ENCODE data around the gene KLHL36. TPM values are rescaled to one million over a fixed set of nuclear protein-coding genes. Genes with fewer than 3 reads are reported as not detected.

KLHL36 gene
- total RNA-seq, 2 donors from 2014 or later = 44.2 to 59.2 TPM

DNA sequence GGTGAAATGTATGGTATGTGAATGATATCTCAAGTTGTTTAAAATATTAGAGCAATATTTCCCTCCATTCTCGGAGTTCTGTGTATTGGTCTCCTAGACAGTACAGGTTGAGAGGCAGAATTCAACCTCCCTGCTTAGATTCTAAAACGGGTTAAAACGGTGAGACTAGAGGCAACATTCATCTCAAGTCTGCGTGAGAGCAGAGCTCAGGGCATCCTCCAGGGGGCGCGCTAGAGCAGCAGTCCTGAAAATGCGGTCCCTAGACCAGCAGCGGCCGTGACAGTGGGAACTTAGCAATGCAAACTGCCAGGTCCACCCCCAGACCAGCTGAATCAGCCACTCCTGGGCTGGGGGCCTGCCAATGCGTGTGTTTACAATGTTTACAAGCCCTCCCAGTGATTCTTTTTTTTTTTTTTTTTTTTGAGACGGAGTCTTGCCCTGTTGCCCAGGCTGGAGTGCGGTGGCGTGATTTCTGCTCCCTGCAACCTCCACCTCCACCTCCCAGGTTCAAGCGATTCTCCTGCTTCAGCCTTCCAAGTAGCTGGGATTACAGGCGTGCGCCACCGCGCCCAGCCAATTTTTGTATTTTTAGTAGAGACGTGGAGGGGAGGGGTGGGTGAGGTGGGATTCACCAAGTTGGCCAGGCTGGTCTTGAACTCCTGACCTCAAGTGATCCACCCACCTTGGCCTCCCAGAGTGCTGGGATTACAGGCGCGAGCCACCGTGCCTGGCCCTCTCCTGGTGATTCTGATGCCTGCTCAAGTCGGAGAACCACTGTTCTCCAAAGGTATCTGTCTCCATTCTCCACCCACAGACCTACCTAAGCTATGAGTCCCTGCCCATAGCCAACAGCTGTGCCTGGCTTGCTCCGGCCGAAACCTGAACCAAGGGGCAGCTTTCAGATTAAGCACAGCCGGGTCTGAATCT, 24.2 kb downstream of the KLHL36 start:
- Histone ChIP-seq H3K4me1 (ENCODE audit: control insufficient read depth, insufficient read depth, low read length) (peaks cover 5% of the 10 kb centered on the region), H3K27ac (ENCODE audit: low read depth, low read length) (no peak overlapping the region), H3K27me3 (ENCODE audit: control insufficient read depth, insufficient read depth, low read length, poor library complexity, severe bottlenecking) (no peaks in the 10 kb centered on the region), H3K9me3 (ENCODE audit: control insufficient read depth, low read length) (no peaks in the 10 kb centered on the region), H3K9ac (ENCODE audit: extremely low read depth, low read length, poor library complexity, severe bottlenecking) (no peak overlapping the region), H3K4me3 (ENCODE audit: low read length) (no peak overlapping the region), H3K36me3 (ENCODE audit: control insufficient read depth, insufficient read depth, low read length) (no peaks in the 10 kb centered on the region)
- 62 to 64% methylated on average over 10 to 26 of the region's 26 CpGs for WGBS, 2 experiments (ENCODE audit: insufficient coverage in 1 of 2, insufficient read length in 1 of 2)
- H3K27me3 Mint-ChIP-seq (ENCODE audit: insufficient read depth) = no peaks in the 10 kb centered on the region
- TF ChIP-seq, protein P1, sequence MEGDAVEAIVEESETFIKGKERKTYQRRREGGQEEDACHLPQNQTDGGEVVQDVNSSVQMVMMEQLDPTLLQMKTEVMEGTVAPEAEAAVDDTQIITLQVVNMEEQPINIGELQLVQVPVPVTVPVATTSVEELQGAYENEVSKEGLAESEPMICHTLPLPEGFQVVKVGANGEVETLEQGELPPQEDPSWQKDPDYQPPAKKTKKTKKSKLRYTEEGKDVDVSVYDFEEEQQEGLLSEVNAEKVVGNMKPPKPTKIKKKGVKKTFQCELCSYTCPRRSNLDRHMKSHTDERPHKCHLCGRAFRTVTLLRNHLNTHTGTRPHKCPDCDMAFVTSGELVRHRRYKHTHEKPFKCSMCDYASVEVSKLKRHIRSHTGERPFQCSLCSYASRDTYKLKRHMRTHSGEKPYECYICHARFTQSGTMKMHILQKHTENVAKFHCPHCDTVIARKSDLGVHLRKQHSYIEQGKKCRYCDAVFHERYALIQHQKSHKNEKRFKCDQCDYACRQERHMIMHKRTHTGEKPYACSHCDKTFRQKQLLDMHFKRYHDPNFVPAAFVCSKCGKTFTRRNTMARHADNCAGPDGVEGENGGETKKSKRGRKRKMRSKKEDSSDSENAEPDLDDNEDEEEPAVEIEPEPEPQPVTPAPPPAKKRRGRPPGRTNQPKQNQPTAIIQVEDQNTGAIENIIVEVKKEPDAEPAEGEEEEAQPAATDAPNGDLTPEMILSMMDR (conservative IDR thresholded peaks at IDR 0.05) = peak; percentile 94
- DNase-seq = peak; percentile 95
- no peaks in the 10 kb centered on the region for H3K9me3 Mint-ChIP-seq
- H3K4me1 Mint-ChIP-seq = peaks cover 15% of the 10 kb centered on the region
- H3K27ac Mint-ChIP-seq = no peak overlapping the region
- no peak overlapping the region for H3K4me3 Mint-ChIP-seq
- no peaks in the 10 kb centered on the region for H3K36me3 Mint-ChIP-seq (ENCODE audit: low read depth)

DNA sequence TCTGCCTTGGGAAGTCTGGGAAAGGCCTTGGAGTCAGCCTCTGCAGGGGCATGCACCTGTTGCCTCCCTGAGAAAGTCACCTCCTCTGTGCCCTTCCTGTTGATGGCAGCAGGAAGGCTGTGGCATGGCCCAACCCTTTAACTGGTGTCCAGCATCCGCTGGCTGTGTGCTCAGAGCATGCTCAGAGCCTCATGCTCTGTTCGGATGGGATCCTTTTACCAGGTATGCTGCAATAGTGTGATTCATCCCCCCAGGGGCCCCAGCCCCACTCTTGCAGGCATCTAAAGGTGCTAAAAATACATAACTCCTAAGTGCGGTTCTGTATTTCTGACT, 24.9 kb downstream of the KLHL36 start:
- H3K36me3 ChIP-seq (ENCODE audit: control insufficient read depth, insufficient read depth, low read length) = no peaks in the 10 kb centered on the region
- no peak for DNase-seq
- H3K27me3 ChIP-seq (ENCODE audit: control insufficient read depth, insufficient read depth, low read length, poor library complexity, severe bottlenecking) = no peaks in the 10 kb centered on the region
- H3K9me3 ChIP-seq (ENCODE audit: control insufficient read depth, low read length) = no peaks in the 10 kb centered on the region
- no peak overlapping the region for H3K4me3 ChIP-seq (ENCODE audit: low read length)
- whole genome bisulfite sequencing, 2 experiments (ENCODE audit: insufficient coverage in 1 of 2, insufficient read length in 1 of 2) = 92 to 97% methylated on average over 3 of the region's 3 CpGs
- H3K27ac Mint-ChIP-seq = no peak overlapping the region
- peaks cover 14% of the 10 kb centered on the region for H3K4me1 Mint-ChIP-seq
- H3K27ac ChIP-seq (ENCODE audit: low read depth, low read length) = no peak overlapping the region
- TF ChIP-seq, protein P1 (conservative IDR thresholded peaks at IDR 0.05) = no peak
- no peak overlapping the region for H3K4me3 Mint-ChIP-seq
- no peak overlapping the region for H3K9ac ChIP-seq (ENCODE audit: extremely low read depth, low read length, poor library complexity, severe bottlenecking)
- no peaks in the 10 kb centered on the region for H3K27me3 Mint-ChIP-seq (ENCODE audit: insufficient read depth)
- no peaks in the 10 kb centered on the region for H3K9me3 Mint-ChIP-seq
- H3K36me3 Mint-ChIP-seq (ENCODE audit: low read depth) = no peaks in the 10 kb centered on the region
- H3K4me1 ChIP-seq (ENCODE audit: control insufficient read depth, insufficient read depth, low read length) = peaks cover 8% of the 10 kb centered on the region

DNA sequence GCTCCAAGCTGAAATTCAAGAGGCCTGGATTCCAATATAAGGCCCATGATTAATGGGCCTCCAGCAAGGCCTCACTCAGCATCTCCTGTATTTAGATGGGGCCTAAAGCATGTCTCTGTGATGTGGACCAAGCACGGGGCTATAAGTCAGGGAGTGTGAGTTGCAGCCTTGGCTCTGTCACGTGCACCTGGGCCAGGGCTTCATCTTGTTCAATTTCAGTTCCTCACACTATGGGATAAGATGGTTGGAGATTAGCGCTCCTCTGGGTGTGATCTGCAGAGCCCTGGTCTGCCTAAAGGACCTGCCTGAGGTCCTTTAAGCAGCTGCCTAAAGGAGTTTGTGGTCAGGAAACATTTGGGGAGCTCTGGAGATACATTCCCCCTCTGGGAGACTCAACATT, 25.2 kb downstream of the KLHL36 start:
- H3K36me3 ChIP-seq (ENCODE audit: control insufficient read depth, insufficient read depth, low read length) = no peaks in the 10 kb centered on the region
- Mint-ChIP-seq H3K36me3 (ENCODE audit: low read depth) (no peaks in the 10 kb centered on the region), H3K4me3 (no peak overlapping the region), H3K27me3 (ENCODE audit: insufficient read depth) (no peaks in the 10 kb centered on the region), H3K27ac (no peak overlapping the region), H3K9me3 (no peaks in the 10 kb centered on the region), H3K4me1 (peaks cover 12% of the 10 kb centered on the region)
- H3K27me3 ChIP-seq (ENCODE audit: control insufficient read depth, insufficient read depth, low read length, poor library complexity, severe bottlenecking) = no peaks in the 10 kb centered on the region
- peaks cover 8% of the 10 kb centered on the region for H3K4me1 ChIP-seq (ENCODE audit: control insufficient read depth, insufficient read depth, low read length)
- WGBS, 2 experiments (ENCODE audit: insufficient coverage in 1 of 2, insufficient read length in 1 of 2) = 91 to 100% methylated on average over 1 to 3 of the region's 3 CpGs
- H3K4me3 ChIP-seq (ENCODE audit: low read length) = no peak overlapping the region
- DNase-seq = no peak
- no peak overlapping the region for H3K9ac ChIP-seq (ENCODE audit: extremely low read depth, low read length, poor library complexity, severe bottlenecking)
- H3K9me3 ChIP-seq (ENCODE audit: control insufficient read depth, low read length) = no peaks in the 10 kb centered on the region
- TF ChIP-seq, protein P1 (conservative IDR thresholded peaks at IDR 0.05) = no peak
- H3K27ac ChIP-seq (ENCODE audit: low read depth, low read length) = no peak overlapping the region

Data from endodermal cell (in vitro differentiated cells).